ENCODE data around the gene SPAG17. TPM values are rescaled to one million over a fixed set of nuclear protein-coding genes. Genes with fewer than 3 reads are reported as not detected.

The SPAG17 gene
- total and polyA plus RNA-seq, 2 donors from 2014 or later = 8.7 to 10.4 TPM

DNA sequence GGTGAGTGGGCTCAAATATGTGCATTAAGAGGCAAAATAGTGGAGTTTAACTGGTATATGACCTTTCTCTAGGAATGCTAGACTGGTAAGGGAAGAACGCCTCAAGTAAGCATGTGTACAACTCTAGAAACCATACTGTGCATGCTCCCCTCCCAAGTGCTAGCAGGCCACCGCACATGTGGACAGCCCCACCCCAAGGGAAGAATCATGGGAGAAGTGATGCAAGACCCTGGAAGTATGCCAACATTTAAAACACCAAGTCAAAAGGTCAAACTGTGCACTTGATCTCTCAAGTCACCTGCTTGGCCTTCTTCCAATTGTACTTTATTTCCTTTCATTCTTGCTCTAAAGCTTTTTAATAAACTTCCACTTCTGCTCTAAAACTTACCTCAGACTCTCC lies 135.0 kb downstream of the SPAG17 start:
- Histone ChIP-seq H3K4me1 (ENCODE audit: control insufficient read depth in 2 of 3, insufficient read depth in 2 of 3, low read depth in 1 of 3, low read length in 3 of 3) (no peaks in the 10 kb centered on the region), H3K9me3 (ENCODE audit: control insufficient read depth in 2 of 3, insufficient read depth in 1 of 3, low read length in 3 of 3) (no peaks in the 10 kb centered on the region), H3K27ac (ENCODE audit: low read depth in 2 of 2, low read length in 2 of 2) (no peak overlapping the region), H3K36me3 (ENCODE audit: control insufficient read depth in 2 of 3, insufficient read depth in 3 of 3, low read length in 3 of 3) (no peaks in the 10 kb centered on the region), H3K27me3 (ENCODE audit: control insufficient read depth, insufficient read depth, low read length) (no peaks in the 10 kb centered on the region), H3K9ac (ENCODE audit: low read length in 3 of 3) (no peak overlapping the region), H3K4me3 (ENCODE audit: low read length in 3 of 3) (no peak overlapping the region)
- intact Hi-C loops (cut with DNase I) = no loop called here
- TF ChIP-seq CTCF (IDR thresholded peaks at IDR 0.05; ENCODE audit: borderline replicate concordance, extremely low read depth, insufficient read depth) = no peak
- FAIRE-seq (no peak), DNase-seq (peak in 1 of 5 donors; percentile 0)

DNA sequence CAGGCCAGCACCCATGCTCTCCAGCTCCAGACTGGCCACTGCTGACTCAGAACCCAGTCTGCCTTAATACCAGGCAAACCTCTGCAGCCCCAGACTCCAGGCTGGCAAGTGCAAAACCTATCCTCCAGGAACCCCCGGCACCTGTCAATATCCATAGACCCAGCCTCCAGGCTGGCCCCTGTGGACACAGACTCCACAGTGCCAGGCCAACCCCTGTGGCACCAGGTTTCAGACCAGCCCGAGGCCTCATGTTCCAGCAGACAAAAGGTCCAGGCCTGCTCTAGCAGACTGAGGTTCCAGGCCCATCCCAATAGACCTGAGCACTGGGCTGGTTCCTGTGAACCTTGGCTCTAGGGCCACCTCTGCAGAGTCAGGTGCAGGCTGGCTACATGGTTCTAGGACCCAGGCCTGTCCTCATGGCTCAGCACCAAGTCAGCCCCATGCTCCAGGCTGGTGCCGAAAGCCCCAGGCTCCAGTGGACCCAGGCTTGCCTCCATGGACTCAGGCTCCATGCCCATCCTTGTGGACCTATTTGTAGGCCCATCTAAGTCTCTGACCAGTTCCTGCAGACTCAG lies 137.3 kb downstream of the SPAG17 start:
- no peak overlapping the region for H3K4me3 ChIP-seq (ENCODE audit: low read length in 3 of 3)
- no peak for DNase-seq
- H3K9ac ChIP-seq (ENCODE audit: low read length in 3 of 3) = no peak overlapping the region
- H3K27ac ChIP-seq (ENCODE audit: low read depth in 2 of 2, low read length in 2 of 2) = no peak overlapping the region
- H3K27me3 ChIP-seq (ENCODE audit: control insufficient read depth, insufficient read depth, low read length) = no peaks in the 10 kb centered on the region
- no peak for TF ChIP-seq CTCF (IDR thresholded peaks at IDR 0.05; ENCODE audit: borderline replicate concordance, extremely low read depth, insufficient read depth)
- no peak for FAIRE-seq
- no peaks in the 10 kb centered on the region for H3K9me3 ChIP-seq (ENCODE audit: control insufficient read depth in 2 of 3, insufficient read depth in 1 of 3, low read length in 3 of 3)
- H3K4me1 ChIP-seq (ENCODE audit: control insufficient read depth in 2 of 3, insufficient read depth in 2 of 3, low read depth in 1 of 3, low read length in 3 of 3) = no peaks in the 10 kb centered on the region
- intact Hi-C loops (cut with DNase I) = no loop called here
- H3K36me3 ChIP-seq (ENCODE audit: control insufficient read depth in 2 of 3, insufficient read depth in 3 of 3, low read length in 3 of 3) = no peaks in the 10 kb centered on the region

- no peak overlapping the region for H3K4me3 ChIP-seq (ENCODE audit: low read length in 3 of 3)
- H3K27ac ChIP-seq (ENCODE audit: low read depth in 2 of 2, low read length in 2 of 2) = no peak overlapping the region
- H3K4me1 ChIP-seq (ENCODE audit: control insufficient read depth in 2 of 3, insufficient read depth in 2 of 3, low read depth in 1 of 3, low read length in 3 of 3) = no peaks in the 10 kb centered on the region
- TF ChIP-seq CTCF (IDR thresholded peaks at IDR 0.05; ENCODE audit: borderline replicate concordance, extremely low read depth, insufficient read depth) = no peak
- H3K36me3 ChIP-seq (ENCODE audit: control insufficient read depth in 2 of 3, insufficient read depth in 3 of 3, low read length in 3 of 3) = no peaks in the 10 kb centered on the region
- FAIRE-seq = no peak
- no peak overlapping the region for H3K9ac ChIP-seq (ENCODE audit: low read length in 3 of 3)
- DNase-seq = no peak
- intact Hi-C loops (cut with DNase I) = no loop called here
- no peaks in the 10 kb centered on the region for H3K27me3 ChIP-seq (ENCODE audit: control insufficient read depth, insufficient read depth, low read length)
- H3K9me3 ChIP-seq (ENCODE audit: control insufficient read depth in 2 of 3, insufficient read depth in 1 of 3, low read length in 3 of 3) = no peaks in the 10 kb centered on the region
Observed at GRCh38 chr1:118047006-118047649, 137.9 kb downstream of the SPAG17 start.

Data from kidney (tissue), 14 donors.